H7 (cell line): ENCODE data around the gene PPM1M. TPM values are rescaled to one million over a fixed set of nuclear protein-coding genes. Genes with fewer than 3 reads are reported as not detected.

Experiments
- DNase-seq: peaks from one replicate; pipeline ENCODE4 v3.0.0; 2012
- H3K27me3 ChIP-seq: 2 replicates; pipeline ENCODE4 v1.6.0; 2011; ENCODE audit warnings: mild to moderate bottlenecking, low read length; ENCODE audit not compliant: control insufficient read depth, insufficient read depth
- H3K36me3 ChIP-seq: replicated peaks from 2 replicates; pipeline ENCODE4 v1.5.1; 2011; ENCODE audit warnings: low read length; ENCODE audit not compliant: control insufficient read depth, insufficient read depth
- H3K4me3 ChIP-seq: 2 replicates; pipeline ENCODE4 v1.5.1; 2011; ENCODE audit warnings: low read depth, mild to moderate bottlenecking, control low read depth, low read length, moderate library complexity; ENCODE audit not compliant: insufficient read depth
- total RNA-seq: library from RNA; depleted of rRNA; stranded (reverse); fragments of >200 nt; shearing (Covaris generic); gene quantifications from 2 replicates; pipeline ENCODE4 v1.2.3, GENCODE V29; 2014

The PPM1M gene
- total RNA-seq, 1 experiment from 2014 or later, result 4.5 TPM

DNA sequence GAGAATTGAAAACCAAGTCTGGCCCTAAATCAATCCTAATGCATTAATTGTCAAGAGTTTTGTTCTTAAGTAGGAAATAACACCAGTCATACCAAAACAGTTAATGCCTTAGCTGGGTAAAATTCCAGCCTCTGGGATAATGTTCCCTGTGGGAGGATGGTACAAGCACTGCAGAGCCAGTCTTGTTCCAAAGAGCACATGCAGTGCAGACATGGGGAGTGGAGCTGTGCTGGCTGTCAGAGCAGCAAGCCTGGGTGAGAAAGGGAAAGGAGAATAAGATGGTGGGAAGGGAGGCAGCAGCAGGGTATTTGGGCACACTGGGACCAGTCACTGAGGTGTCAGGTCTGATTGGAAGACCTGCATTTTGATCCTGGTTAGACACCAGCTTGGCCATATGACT lies 35.5 kb upstream of the PPM1M start:
- H3K27me3 ChIP-seq, result no peaks in the 10 kb centered on the region
- no peak for DNase-seq
- H3K4me3 ChIP-seq, result no peak overlapping the region
- peaks cover 52% of the 10 kb centered on the region for H3K36me3 ChIP-seq

- DNase-seq, result no peak
- H3K36me3 ChIP-seq, result peaks cover 47% of the 10 kb centered on the region
These were observed 35.0 kb upstream of the PPM1M start for GRCh38 chr3:52210550-52211046.

GRCh38 chr3:52211268-52211891 lies 34.2 kb upstream of the PPM1M start:
- Histone ChIP-seq H3K27me3 (no peaks in the 10 kb centered on the region), H3K4me3 (no peak overlapping the region), H3K36me3 (peaks cover 40% of the 10 kb centered on the region)
- DNase-seq, result no peak

More at GRCh38 chr3:52210550-52211046, 35.0 kb upstream of the PPM1M start:
- H3K27me3 ChIP-seq, result no peaks in the 10 kb centered on the region
- H3K4me3 ChIP-seq, result no peak overlapping the region

GRCh38 chr3:52213005-52213404 lies 32.6 kb upstream of the PPM1M start:
- H3K36me3 ChIP-seq, result peaks cover 36% of the 10 kb centered on the region
- H3K27me3 ChIP-seq, result no peaks in the 10 kb centered on the region
- DNase-seq, result no peak
- no peak overlapping the region for H3K4me3 ChIP-seq

GRCh38 chr3:52213901-52214300 lies 31.7 kb upstream of the PPM1M start:
- H3K27me3 ChIP-seq, result no peaks in the 10 kb centered on the region
- no peak overlapping the region for H3K4me3 ChIP-seq
- peaks cover 30% of the 10 kb centered on the region for H3K36me3 ChIP-seq
- DNase-seq, result no peak

GRCh38 chr3:52215351-52215750 lies 30.2 kb upstream of the PPM1M start:
- DNase-seq, result no peak
- H3K4me3 ChIP-seq, result no peak overlapping the region
- H3K36me3 ChIP-seq, result peaks cover 25% of the 10 kb centered on the region
- H3K27me3 ChIP-seq, result no peaks in the 10 kb centered on the region

- H3K27me3 ChIP-seq, result no peaks in the 10 kb centered on the region
- DNase-seq, result peak; percentile 23
These were observed 28.8 kb upstream of the PPM1M start for GRCh38 chr3:52216585-52217408.

DNA sequence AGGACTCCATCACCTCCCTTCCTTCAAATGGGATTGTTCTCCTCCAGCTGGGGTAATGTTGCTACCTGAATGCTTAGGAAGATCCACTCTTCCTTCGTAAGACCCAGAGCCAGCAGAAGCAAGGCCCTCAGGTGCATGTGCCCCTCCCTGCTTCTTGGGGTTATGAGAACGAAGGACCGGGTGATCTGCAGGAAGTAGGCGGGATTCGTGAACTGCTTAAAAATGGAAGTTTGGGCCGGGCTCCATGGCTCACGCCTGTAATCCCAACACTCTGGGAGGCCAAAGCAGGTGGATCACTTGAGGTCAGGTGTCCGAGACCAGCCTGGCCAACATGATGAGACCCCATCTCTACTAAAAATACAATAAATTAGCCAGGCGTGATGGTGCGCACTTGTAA lies 28.2 kb upstream of the PPM1M start:
- DNase-seq, result peak; percentile 39
- H3K36me3 ChIP-seq, result peaks cover 9% of the 10 kb centered on the region
- H3K4me3 ChIP-seq, result no peak overlapping the region
- H3K27me3 ChIP-seq, result no peaks in the 10 kb centered on the region

More at GRCh38 chr3:52216585-52217408, 28.8 kb upstream of the PPM1M start:
- Histone ChIP-seq H3K4me3 (no peak overlapping the region), H3K36me3 (peaks cover 14% of the 10 kb centered on the region)

- peak; percentile 35 for DNase-seq
- Histone ChIP-seq H3K36me3 (peaks cover 6% of the 10 kb centered on the region), H3K4me3 (no peak overlapping the region), H3K27me3 (no peaks in the 10 kb centered on the region)
These were observed 27.5 kb upstream of the PPM1M start for GRCh38 chr3:52218026-52218425.

- DNase-seq, result peak; percentile 43
- peaks cover 4% of the 10 kb centered on the region for H3K36me3 ChIP-seq
- H3K27me3 ChIP-seq, result no peaks in the 10 kb centered on the region
- no peak overlapping the region for H3K4me3 ChIP-seq
These were observed 27.1 kb upstream of the PPM1M start for GRCh38 chr3:52218454-52218853.

GRCh38 chr3:52218937-52219650 lies 26.5 kb upstream of the PPM1M start:
- no peaks in the 10 kb centered on the region for H3K27me3 ChIP-seq
- H3K4me3 ChIP-seq, result no peak overlapping the region
- peak; percentile 68 for DNase-seq
- peaks cover 2% of the 10 kb centered on the region; the same call in 1 of the 2 replicates for H3K36me3 ChIP-seq

DNA sequence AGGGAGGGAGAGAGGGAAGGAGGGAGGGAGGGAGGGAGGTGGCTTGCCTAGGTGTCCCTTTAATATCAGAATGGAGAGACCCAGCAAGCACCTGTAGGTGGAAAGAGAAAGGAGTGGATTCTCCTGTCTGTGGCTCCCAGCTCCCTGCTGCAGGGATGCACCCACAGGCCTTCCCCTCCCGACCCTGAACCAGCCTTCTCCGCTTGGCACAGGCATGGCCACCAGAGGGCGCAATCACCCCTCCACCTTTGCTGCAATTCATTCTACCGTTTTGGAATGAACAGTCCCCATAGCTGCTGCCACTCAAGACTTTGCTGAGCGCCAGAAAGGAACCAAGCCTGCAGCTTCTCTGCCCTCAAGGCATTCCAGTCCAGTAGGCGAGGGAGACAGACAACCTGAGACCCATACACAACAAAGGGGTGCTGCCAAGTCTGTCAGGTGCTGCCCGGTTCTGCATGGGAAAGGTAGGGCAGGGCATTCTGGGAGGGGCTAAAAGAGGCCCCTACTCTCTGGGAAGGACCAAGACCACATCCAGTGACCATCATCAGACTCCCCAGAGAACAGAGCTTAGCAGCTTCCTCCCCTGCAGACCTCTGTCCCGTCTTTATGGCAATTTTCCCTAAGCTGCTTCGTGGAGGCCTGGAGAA lies 25.1 kb upstream of the PPM1M start:
- no peaks in the 10 kb centered on the region for H3K36me3 ChIP-seq
- H3K27me3 ChIP-seq, result no peaks in the 10 kb centered on the region
- no peak overlapping the region for H3K4me3 ChIP-seq
- peak; percentile 95 for DNase-seq

- H3K27me3 ChIP-seq, result no peaks in the 10 kb centered on the region
- peak; percentile 49 for DNase-seq
- H3K36me3 ChIP-seq, result no peaks in the 10 kb centered on the region
- no peak overlapping the region for H3K4me3 ChIP-seq
These were observed 24.4 kb upstream of the PPM1M start for GRCh38 chr3:52221141-52221562.
